Activated CD8-positive, alpha-beta memory T cell treated with anti-CD3 and anti-CD28 coated beads, Interleukin-2, amount 50 U/mL, for 48 hours (primary cell): ENCODE results near the gene IFT27.

Experiments
- DNase-seq: peaks from one replicate; pipeline ENCODE4 v3.0.0-alpha.2; 2020

IFT27 gene, protein sequence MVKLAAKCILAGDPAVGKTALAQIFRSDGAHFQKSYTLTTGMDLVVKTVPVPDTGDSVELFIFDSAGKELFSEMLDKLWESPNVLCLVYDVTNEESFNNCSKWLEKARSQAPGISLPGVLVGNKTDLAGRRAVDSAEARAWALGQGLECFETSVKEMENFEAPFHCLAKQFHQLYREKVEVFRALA

DNA sequence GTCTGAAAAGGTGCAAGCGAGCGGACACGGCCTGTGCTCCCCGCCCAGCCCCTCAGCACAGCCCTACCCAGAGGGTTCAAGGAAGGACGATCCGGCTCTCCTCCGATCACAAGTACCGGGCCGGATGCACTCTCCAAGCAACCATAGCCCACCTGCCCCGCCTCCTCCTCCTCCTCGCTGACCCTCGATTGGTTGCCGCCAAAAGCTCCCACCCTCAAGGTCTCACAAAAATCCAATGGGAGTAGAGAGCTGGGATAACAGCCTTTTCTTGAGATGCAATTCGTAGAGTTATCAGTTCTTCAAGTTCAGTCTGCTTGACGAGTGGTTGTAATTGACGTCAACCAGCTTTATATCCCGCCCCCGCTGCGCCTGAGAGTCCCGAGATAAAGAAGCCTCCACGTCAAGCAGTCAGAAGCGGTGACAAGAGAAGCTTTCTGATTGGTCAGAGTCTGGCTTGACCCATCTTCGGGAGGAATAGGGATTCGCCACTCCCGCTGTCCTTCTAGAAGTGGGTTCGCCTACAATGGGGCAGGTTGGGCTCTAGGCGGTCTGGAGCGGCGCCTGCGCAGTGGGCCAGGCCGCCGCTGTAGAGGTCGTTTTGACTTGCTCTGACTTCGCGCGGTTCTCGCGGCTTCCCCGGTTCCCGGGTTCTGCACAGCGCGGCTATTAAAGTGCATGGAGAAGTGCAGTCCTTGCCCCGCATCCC lies at the start of gene IFT27:
IFT27 (minus strand) TSS at position 156 of the 706 bp plus-strand sequence. CDS start 412 bp downstream, outside the sequence.
- DNase-seq: peak; percentile 93

GRCh38 chr22:36824655-36825054 lies 48.7 kb upstream of the IFT27 start:
- DNase-seq: no peak

- DNase-seq: no peak
Measured at GRCh38 chr22:36823186-36823839, 47.4 kb upstream of the IFT27 start.

DNA sequence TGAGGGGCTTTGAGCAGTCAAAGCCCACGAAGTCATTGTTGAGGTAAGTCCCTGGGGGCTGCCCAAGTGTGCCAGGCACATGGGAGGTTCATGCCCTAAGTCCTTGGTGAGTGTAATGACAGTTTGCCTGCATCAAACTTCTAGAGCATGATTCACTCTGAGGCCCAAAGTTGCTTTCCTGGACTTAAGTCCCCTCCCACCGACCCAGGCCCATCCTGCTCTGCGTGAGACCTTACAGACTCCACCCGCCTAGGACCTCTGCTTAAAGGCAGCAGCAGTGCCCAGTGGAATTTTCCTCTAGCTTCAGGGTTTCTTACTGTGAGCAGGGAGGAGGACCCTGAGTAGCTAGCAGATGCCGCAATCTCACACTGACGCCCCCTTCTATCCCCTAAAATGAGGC lies 46.7 kb upstream of the IFT27 start:
- DNase-seq: no peak

DNA sequence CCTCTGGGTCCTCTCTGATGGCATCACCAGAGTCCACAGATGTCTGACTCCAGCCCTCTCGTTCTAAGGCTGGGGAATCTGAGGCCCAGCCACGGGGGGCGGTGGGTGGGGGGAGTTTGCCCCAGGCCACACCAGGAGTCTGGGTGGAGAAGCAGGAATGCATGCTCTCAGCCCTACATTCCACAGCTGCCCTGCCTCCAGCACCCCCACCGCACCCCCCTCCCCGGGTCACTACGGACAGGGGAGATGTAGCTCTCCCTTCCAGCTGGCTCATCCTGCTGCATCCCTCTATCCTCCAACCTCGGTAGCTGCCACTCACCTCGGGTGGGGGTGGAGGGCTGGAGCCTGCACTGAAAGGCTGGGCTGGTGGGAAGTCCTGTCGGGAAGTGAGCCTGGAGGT lies 43.2 kb upstream of the IFT27 start:
- DNase-seq: no peak

DNA sequence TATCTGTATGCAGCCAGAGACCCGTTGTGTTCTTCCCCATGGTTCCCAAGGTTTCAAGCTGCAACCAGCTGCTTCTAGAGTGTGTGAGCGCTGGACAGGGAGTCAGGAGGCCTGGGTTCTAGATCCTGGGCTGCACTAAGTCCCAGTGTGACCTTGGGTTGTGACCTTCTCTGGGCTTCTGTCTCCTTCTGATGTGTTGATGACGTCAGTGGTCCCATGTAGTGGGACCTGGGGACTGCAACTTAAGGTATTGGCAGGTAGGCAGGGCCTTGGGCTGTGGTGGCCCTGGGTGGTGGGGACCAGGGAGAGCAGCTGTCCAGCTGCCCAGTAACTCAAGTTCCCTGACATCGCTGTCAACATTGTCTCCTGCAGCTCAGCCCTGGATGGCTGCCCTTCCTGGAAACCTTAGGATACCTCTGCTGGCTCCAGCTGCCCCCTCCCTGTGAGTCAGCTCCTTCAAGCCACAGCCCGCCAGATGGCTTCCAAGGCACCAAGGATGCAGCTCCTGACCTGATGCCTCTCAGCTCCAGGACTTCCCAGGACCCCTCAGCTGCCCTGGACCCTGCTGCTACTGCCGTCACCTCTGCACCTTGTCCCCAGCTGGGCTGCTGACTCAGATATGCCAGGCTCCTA lies 42.2 kb upstream of the IFT27 start:
- no peak for DNase-seq

- DNase-seq: no peak
Measured at GRCh38 chr22:36817525-36817848, 41.6 kb upstream of the IFT27 start.

DNA sequence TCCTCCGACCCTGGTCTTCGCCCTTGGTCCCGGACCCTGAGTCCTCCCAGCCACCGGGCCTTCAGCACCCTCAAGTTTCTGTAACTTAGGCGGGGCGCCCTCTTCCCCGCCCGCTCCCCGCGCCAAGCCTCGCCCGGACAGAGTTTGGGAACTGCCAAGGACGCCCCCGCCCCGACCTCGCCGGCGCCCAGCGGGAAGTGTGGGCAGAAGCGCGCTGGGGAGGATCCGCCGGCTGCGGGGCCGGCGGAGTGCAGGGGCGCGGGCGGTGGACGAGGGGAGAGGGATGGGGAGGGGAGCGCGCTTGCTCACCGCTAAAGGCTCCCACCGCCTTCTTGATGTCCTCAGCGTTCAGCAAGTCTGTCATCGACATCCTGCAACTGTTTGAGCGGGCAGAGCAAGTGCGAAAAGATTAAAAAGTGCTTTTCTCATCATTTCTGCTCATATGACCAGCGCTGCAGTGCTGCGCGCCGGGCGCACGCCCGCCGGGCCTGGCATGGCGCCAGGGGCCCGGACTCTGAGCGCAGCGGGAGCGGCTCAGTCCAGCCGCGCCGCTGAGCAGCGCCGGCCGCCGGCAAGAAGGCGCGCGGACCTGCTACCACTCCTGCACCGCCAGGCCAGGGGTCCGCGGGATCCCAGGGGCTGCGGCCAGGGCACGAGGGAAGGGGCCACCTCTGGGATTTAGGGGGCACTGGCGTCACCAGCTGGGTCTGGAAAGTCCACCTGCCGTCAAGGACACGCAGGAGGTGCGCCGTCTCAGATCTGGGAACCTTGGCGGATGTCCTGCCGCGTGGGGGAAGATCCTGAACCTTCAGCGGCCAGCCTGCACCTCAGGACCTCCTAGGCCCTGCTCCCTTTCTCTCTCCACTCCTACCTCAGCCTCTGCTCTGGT lies 41.0 kb upstream of the IFT27 start, which contains the start of gene PVALB:
PVALB (minus strand) TSS at position 400 of the 889 bp plus-strand sequence; CDS start at position 370, 30 bp downstream.
- DNase-seq: no peak

DNA sequence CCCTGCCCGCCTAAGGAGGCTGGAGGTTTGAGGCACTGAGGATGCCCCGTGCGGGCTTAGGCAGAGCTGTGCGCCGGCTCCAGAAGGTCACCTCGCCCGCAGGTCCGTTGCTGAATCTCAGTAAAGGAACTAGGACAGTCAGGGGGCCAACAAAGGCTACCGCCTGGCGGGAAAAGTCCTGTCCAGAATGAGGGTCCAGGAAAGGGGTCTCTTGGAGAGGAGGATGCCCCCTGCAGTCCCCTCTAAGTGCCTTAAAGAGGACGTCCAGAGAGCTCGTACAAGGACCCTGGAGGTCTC lies 40.4 kb upstream of the IFT27 start:
- DNase-seq: no peak

- no peak for DNase-seq
Measured at GRCh38 chr22:36815558-36816338, 39.8 kb upstream of the IFT27 start.

DNA sequence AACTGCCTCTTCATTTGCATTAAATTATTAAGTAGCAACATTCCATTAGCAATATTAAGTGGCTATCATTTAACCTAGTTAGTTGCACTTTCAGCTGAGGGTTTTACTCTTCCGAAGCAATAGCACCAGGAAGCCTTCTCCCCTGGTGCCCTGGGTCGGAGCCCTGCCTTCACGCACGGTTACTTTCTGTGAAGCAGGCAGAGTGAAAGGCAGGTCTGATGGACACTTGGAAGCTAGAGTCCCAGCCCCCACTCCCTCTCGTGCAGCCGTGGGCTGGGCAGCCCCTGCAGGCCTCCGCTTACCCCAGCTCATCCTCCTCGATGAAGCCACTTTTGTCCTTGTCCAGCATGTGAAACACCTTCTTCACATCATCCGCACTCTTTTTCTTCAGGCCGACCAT lies 38.9 kb upstream of the IFT27 start:
- DNase-seq: no peak

DNA sequence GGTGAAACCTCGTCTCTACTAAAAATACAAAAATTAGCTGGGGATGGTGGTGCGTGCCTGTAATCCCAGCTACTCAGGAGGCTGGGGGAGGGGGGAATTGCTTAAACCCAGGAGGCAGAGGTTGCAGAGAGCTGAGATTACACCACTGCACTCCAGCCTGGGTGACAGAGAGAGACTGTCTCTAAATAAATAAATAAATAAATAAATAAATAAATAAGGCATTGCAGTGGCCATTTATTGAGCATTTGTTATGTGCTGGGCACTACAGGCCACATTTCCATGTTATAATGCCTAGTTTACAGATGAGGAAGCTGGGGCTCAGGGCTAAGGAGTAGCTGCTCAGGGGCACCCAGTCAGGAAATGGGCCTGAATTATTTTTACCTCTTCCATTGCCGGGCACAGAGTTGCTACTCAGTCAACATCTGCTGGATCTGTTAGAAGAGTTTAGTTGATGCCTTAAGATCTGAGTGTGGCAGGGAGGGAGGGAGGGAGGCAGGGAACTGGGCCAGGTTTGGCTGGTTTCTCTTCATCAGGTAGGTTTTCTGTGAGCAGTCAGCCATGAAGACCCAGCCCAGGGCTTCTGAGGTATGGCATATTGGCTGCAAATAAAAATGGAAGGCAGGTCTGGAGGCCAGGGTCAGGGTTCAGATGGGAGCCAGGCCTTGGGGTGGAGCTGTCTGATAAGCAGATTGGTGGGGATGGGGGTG lies 35.3 kb upstream of the IFT27 start:
- no peak for DNase-seq

GRCh38 chr22:36809351-36809750 lies 33.4 kb upstream of the IFT27 start:
- DNase-seq: no peak

DNA sequence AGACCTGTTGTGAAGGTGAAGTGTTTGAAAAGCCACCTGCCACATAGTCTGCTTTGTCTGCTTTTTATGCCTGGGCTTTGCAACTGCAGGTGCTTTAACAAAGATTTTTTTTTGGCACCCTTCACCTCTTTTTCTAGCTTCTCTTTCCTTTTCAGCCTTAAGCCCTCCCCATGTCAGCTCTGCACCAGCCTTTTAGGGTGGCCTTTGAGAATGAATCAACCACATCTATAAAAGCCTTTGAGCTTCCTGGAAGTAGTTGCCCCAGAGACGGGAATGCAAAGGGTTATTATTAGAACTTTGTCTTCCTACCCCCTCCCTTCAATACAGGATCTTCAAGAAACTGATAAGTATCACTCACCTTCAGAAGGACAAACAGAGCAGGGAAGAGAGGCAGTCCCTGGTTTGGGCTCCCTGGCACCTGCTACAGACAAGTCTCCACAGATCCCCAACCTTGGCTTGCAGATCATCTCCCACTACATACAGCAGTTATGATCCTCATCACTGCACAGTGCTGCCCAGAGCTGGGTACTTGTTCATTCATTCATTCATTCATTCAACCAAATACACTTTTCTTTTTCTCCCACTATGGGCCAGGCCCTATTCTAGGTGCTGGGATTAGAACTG lies 32.9 kb upstream of the IFT27 start:
- DNase-seq: no peak

DNA sequence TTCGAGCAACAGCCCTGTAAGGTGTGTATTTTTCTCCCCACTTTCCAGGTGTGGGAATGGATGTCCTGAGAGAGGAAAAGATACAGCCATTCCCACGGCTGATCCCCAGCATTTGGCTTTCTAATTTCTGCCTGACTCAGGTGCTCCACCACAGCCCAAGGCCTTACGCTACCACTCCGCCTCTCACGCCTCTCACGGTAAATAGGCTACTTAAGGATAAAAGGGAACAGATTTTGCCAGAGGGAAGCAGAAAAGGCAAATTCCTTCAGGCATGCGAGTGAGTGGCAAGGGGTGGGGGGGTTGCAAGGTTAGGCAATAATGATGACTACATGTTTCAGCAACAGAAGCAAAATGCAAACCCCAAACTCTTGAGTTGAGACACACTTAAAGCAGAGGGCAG lies 31.7 kb upstream of the IFT27 start:
- DNase-seq: no peak

DNA sequence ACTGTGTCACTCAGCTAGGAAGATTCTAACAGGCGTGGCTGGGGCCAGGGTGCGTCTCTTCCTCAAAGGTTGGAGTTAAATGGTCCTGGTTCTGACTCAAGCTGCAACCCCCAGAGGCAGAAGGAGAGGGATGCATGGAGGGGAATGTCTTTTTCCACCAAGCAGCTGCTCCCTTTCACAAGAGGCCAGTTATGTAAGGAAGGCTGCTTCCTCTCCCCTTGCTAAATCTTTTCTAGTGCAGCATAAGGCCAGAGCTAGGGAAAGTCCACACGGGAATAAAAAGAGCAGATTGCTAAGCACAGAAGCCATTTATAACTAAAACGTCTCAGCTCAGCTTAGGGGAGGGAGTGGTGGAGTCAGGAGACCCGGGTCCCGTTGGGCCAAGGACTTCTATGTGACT lies 30.9 kb upstream of the IFT27 start:
- DNase-seq: no peak

DNA sequence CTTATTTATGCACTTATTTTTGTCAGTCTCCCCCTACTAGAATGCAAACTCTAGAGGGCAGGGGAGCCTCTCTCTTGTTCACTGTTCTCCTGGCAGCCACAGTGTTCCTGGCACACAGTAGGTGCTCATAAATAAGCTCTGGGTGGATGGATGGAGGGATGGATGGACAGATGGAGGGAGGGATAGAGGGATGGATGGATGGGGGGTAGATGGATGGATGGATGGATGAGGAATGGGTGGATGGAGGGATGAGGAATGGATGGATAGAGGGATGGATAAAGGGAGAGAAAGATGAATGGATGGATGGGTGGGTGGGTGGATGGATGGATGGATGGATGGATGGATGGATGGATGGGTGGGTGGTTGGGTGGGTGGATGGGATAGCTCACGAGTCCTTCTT lies 27.4 kb upstream of the IFT27 start:
- DNase-seq: no peak

DNA sequence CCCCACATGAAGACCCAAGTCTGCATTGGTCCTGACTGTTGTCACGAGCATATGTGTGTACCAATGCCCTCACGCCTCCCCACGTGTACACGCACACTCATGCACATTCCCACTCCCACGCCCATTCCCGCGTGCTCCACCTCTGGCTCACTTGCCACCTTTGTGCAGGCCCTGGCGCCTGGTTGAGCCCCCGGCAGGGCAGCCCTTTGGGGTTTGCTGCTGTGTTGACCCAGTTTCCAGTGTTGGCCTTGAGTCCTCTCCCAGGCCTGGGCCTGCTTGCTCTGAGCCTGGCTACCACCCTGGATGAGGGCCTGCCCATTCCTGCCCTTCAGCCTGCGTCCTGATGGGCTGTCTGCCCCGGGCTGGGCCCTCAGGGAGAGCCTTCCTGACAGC lies 22.8 kb upstream of the IFT27 start:
- DNase-seq: no peak

- DNase-seq: no peak
Measured at GRCh38 chr22:36797911-36798673, 22.2 kb upstream of the IFT27 start.

DNA sequence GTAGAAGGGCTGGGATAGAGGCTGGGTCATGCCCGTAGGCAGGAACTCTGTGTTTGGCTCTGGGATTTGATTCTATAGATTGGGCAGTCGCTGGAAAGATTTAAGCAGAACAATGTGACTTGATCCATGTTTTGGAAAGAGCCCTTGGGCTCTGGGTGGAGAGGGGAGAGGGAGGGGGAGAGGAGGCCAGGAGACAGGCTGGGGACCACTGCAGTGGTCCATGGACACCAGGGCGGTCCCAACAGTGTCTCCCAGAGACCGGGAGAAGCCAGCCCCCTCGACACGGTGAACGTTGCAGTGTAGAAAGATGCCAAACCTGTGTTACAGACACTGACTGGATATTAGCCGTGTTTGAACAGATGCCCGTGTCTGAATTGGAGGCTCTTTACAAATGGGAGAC lies 21.5 kb upstream of the IFT27 start:
- DNase-seq: no peak
